Measurements from ENCODE around the gene PHLDB3.
"Not testable (repeated sequence)": the region's sequence is repeated elsewhere in the genome, so short reads cannot be mapped to it uniquely, and the experiment has no call there.

PHLDB3 gene

DNA sequence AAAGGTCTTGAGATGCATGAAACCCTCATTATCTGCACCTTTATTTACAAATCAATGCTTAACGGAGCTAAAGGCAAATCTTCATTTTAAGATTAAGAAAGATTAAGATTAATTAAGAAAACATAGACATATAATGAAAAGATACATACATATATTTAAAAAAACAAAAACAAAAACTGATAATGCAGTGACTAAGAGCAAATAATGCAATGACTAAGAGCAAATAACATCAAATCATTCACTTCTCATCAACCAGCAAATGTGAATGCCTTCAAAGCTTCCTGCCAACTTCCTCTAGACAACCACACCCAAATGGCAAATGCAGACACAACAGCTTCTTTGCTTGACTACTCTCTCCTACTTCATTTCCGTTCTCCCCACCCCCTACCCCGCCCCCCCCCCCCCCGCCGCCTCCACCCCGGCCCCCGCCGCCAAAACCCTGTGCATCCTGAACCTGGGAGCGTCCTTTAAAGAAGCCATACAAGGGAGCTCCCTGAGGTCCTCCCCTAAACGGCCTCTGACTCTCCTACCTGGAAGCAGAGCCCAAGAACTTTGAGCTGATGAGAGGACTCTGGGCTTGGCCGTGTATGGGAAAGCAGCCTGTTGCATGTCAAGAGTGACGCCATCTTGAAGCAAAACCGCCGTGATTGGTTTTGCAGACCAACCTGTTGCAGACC is 65.4 kb downstream of the PHLDB3 start:
- no peak for DNase-seq

DNA sequence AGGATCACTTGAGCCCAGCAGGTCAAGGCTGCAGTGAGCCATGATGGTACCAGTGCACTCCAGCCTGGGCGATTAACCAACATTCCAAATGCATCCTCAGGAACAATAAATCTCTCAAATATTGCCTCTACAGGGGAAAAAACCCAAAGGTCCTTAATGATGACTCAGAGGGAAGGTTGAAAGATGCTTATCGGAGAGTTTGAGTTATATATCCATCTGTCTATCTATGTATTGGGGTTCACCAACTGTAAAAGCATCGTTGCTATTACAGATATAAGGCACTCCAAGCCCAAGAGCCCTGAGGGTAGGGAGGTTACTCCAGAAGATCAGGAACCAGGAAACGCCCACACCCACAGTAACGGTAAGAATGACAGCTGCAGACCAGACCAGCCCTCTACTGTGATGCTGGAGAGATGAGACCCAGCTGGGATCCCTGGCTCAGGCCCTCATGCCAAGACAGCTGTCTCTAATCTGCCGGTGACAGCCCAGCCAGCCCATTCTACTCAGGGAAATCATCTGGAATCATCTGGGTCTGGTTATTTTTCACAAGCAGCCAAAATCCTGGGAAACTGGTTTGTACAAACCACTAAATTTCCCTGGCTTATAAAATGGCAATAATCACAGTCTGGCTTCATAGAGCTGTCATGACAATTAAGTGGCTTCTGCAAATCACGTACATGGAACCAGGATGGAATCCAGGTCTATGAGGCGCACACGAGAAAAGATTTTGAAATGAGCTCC is 66.1 kb downstream of the PHLDB3 start:
- DNase-seq: no peak

DNA sequence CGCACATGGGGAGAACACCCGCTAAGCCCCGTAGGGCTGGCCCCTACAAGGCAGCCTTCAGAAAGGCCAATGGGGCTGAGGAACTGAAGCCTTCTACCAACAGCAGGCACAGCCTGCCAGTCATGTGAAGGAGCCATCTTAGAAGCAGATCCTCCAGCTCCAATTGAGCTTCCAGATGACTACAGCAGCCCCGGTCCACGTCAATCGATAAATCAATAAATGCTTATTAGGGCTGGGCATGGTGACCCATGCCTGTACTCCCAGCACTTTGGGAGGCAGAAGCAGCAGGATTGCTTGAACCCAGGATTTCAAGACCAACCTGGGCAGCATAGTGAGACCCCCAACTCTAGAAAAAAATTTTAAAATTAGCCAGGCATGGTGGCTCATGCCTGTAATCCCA is 66.8 kb downstream of the PHLDB3 start:
- no peak for DNase-seq

DNA sequence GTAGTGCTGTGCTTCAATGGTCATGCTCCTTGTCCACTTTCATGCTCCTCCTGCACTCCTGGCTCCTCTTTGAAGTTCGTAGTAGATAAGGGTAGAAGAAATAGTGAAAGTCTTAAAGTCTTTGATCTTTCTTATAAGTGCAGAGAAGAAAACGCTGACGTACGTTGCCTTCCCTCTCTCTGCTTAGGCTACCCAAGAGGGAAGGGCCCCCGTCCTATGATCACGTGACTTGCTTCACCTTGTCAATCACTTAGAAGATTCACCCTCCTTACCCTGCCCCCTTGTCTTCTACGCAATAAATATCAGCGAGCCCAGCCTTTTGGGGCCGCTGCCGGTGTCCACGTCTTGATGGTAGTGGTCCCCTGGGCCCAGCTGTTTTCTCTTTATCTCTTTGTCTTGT is 67.3 kb downstream of the PHLDB3 start:
- DNase-seq: not testable (repeated sequence)

DNA sequence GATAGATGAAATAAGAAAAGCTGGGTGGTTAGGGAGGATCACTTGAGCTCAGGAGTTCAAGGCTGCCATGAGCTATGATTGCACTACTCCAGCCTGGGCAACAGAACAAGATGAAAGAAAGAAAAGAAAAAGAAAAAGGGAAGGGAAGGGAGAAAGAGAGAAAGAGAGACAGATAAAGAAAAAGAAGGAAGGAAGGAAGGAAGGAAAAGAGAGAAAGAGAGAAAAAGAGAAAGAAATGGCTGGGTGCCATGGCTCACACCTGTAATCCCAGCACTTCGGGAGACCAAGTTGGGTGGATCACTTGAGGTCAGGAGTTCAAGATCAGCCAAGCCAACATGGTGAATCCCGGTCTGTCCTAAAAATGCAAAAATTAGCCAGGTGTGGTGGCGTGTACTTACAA is 68.8 kb downstream of the PHLDB3 start:
- no peak for DNase-seq

DNA sequence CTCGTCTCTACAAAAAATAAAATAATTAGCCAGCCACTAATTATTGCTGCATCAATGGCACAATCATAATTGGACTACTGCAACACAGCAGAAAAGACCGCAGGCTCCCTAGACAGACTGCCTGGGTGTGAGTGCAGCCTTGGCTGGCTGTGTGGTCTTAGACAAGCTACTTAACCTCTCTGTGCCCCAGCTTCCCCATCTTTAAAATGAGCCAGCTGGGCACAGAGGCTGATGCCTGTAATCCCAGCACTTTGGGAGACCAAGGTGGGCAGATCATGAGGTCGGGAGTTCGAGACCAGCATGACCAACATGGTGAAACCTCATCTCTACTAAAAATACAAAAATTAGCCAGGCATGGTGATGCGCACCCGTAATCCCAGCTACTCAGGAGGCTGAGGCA is 70.9 kb downstream of the PHLDB3 start:
- no peak for DNase-seq

DNA sequence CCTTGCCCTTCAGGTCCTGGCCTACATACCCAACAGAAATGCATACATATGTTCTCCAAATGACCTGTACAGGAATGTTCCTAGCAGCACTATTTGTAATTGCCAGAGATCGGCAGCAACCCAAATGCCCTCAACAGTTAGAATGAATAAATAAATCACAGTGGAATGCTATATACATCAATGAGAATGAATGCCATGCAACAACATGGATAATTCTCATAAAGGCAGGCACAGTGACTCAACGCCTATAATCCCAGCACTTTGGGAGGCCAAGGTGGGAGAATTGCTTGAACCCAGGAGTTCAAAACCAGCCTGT is 71.2 kb downstream of the PHLDB3 start:
- no peak for DNase-seq

DNA sequence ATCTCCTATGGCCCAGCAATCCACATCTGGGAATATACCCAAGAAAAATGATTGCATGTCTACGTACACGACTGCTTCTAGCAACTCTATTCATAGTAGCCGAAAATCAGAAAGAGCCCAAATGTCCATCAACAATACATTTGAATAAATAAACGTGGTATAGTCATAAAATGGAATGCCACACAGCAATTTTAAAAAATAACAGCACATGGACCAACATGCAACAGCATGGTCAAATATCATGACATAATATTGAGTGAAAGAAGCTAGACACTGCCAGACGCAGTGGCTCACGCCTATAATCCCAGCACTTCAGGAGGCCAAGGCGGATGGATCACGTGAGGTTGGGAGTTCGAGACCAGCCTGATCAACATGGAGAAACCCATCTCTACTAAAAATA is 73.6 kb downstream of the PHLDB3 start:
- DNase-seq: no peak

DNA sequence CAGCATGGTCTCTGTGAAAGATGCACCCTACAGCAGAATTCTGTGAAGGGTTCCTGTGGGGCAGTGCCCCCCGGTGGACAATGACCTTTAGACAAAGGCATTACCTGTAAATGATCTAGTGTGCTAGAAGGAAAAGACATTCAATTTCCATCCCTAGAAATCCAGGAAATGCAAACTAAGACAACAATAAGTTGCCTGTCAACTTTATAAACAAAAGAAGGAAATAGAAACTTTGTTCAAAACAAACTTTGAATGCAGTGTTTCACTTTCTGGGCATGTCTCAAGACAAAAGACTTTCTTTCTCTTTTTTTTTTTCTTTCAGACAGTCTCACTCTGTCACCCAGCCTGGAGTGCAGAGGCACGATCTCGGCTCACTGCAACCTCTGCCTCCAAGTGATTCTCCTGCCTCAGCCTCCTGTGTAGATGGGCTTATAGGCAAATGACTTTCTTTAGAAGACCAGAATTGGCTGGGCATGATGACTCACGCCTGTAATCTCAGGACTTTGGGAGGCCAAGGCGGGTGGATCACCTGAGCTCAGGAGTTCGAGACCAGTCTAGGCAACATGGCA is 74.3 kb downstream of the PHLDB3 start:
- peak; percentile 22 for DNase-seq

DNA sequence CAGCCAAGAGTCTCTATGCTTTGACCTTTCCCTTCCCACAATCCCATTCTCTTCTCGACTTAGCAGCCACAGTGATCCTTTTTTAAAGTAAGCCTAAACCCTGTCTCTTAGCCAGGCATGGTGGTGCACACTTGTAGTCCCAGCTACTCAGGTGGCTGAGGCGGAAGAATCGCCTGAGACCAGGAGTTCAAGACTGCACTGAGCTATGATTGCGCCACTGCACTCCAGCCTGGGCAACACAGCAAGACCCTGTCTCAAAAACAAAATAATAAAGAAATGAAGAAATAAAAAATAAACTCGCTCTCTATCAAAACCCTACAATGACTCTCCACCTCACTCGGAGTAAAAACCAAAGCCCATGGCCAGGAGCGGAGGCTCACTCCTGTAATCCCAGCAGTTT is 75.2 kb downstream of the PHLDB3 start:
- no peak for DNase-seq

DNA sequence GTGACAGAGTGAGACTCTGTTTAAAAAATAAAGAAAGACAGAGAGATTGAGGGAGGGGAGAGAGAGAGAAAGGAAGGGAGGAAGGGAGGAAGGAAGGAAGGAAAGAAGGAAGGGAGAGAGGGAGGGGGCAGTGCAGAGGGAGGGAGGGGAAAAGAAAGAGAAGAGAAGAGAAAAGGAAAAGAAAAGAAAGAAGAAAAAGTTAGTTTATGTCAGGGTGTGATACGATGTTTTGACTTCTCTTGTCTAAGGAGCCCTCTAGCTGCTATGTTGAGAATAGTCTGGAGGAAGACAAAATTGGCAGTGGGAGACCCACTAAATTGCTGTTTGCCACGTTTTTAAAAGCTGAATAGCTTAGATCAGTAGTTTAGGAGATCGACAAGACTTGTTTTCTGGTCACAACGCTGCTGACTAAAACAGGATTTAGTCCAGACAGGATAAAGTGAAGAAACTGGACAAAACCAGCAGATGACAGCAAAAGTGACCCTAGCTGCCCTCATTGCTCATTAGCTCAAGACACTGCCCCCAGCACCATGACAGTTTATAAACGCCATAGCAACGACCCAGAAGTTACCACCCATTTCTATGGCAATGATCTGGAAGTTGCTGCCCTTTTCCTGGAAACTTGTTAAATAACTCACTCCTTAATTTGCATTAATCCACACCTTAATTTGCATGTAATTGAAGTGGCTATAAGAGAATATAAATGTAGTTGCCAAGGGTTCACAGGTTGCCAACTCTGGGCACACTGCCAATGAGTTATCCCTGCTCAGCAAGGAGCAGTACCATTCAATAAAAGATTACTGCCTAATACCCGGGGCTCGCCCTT is 78.8 kb downstream of the PHLDB3 start:
- DNase-seq: peak; percentile 47
